Liver (tissue), 9 donors: ENCODE measurements around the gene FAM111A. TPM values are rescaled to one million over a fixed set of nuclear protein-coding genes. Genes with fewer than 3 reads are reported as not detected.

ENCODE experiments used
- DNase-seq: peaks from one replicate; pipeline ENCODE4 v3.0.0-alpha.2; 2017; ENCODE audit warnings: low spot score
- H3K27ac ChIP-seq, 2 donors: one replicate each; pipeline ENCODE4 v1.7.0; 2013; ENCODE audit warnings: inconsistent platforms in 2 of 2, low read length in 2 of 2, control low read depth in 1 of 2, low read depth in 1 of 2, mild to moderate bottlenecking in 1 of 2
- H3K27me3 ChIP-seq, 4 donors: one replicate each; pipeline versions ENCODE4 v1.6.1 to v1.7.0; 2013; ENCODE audit warnings: low read length in 3 of 4, inconsistent platforms in 1 of 4, mild to moderate bottlenecking in 1 of 4, moderate library complexity in 1 of 4; ENCODE audit not compliant: control insufficient read depth in 4 of 4, insufficient read depth in 4 of 4
- H3K36me3 ChIP-seq, 4 donors: one replicate each; pipeline versions ENCODE4 v1.6.1 to v1.7.0; 2013; ENCODE audit warnings: low read length in 3 of 4, mild to moderate bottlenecking in 3 of 4, low read depth in 1 of 4, moderate library complexity in 1 of 4; ENCODE audit not compliant: control insufficient read depth in 4 of 4, insufficient read depth in 3 of 4
- H3K4me1 ChIP-seq, 4 donors: one replicate each; pipeline versions ENCODE4 v1.6.1 to v1.7.0; 2013; ENCODE audit warnings: low read length in 3 of 4, mild to moderate bottlenecking in 3 of 4, moderate library complexity in 1 of 4; ENCODE audit not compliant: control insufficient read depth in 4 of 4, insufficient read depth in 4 of 4
- H3K4me3 ChIP-seq, 3 donors: one replicate each; pipeline versions ENCODE4 v1.6.1 to v1.7.0; 2013; ENCODE audit warnings: low read length in 3 of 3, control low read depth in 1 of 3, low read depth in 1 of 3, mild to moderate bottlenecking in 1 of 3
- H3K9ac ChIP-seq, 2 donors: one replicate each; pipeline ENCODE4 v1.7.0; 2013; ENCODE audit warnings: low read length in 2 of 2, mild to moderate bottlenecking in 2 of 2, moderate library complexity in 2 of 2, control low read depth in 1 of 2, low read depth in 1 of 2
- H3K9me3 ChIP-seq, 4 donors: one replicate each; pipeline versions ENCODE4 v1.6.1 to v1.7.0; 2013; ENCODE audit warnings: low read length in 3 of 4; ENCODE audit not compliant: control insufficient read depth in 4 of 4
- EGR1 ChIP-seq, 2 donors: IDR thresholded peaks; 2 replicates each; pipeline ENCODE4 v1.6.1; 2016 to 2018; ENCODE audit warnings: antibody characterized with exemption in 2 of 2, low read depth in 2 of 2
- FOXA1 ChIP-seq: IDR thresholded peaks from 2 replicates; pipeline ENCODE4 v1.6.1; 2016; ENCODE audit warnings: antibody characterized with exemption
- FOXA2 ChIP-seq: IDR thresholded peaks from 2 replicates; pipeline ENCODE4 v1.6.1; 2016; ENCODE audit warnings: antibody characterized with exemption
- GABPA ChIP-seq, 2 donors: IDR thresholded peaks in 1 of 2; conservative IDR thresholded peaks in 1 of 2; 2 replicates each; pipeline ENCODE4 v1.6.1; 2016; ENCODE audit warnings: antibody characterized with exemption in 2 of 2, mild to moderate bottlenecking in 1 of 2, moderate library complexity in 1 of 2
- HNF4A ChIP-seq, 2 donors: conservative IDR thresholded peaks; 2 replicates each; pipeline ENCODE4 v1.6.1; 2016; ENCODE audit warnings: antibody characterized with exemption in 2 of 2, mild to moderate bottlenecking in 2 of 2
- HNF4G ChIP-seq: IDR thresholded peaks from 2 replicates; pipeline ENCODE4 v1.6.1; 2016; ENCODE audit warnings: antibody characterized with exemption
- JUND ChIP-seq, 2 donors: IDR thresholded peaks; 2 replicates each; pipeline ENCODE4 v1.6.1; 2016; ENCODE audit warnings: antibody characterized with exemption in 2 of 2
- NR2F2 ChIP-seq: IDR thresholded peaks from 2 replicates; pipeline ENCODE4 v1.6.1; 2016; ENCODE audit warnings: antibody characterized with exemption
- RAD21 ChIP-seq, 2 donors: IDR thresholded peaks; 2 replicates each; pipeline ENCODE4 v1.6.1; 2016; ENCODE audit warnings: antibody characterized with exemption in 2 of 2, mild to moderate bottlenecking in 2 of 2
- RXRA ChIP-seq, 2 donors: IDR thresholded peaks; 2 replicates each; pipeline ENCODE4 v1.6.1; 2017 to 2018; ENCODE audit warnings: antibody characterized with exemption in 2 of 2, mild to moderate bottlenecking in 1 of 2
- SP1 ChIP-seq: IDR thresholded peaks from 2 replicates; pipeline ENCODE4 v1.6.1; 2018; ENCODE audit warnings: antibody characterized with exemption, mild to moderate bottlenecking
- TAF1 ChIP-seq: conservative IDR thresholded peaks from 2 replicates; pipeline ENCODE4 v1.6.1; 2016; ENCODE audit warnings: antibody characterized with exemption, mild to moderate bottlenecking
- YY1 ChIP-seq: IDR thresholded peaks from 2 replicates; pipeline ENCODE4 v1.6.1; 2016; ENCODE audit warnings: antibody characterized with exemption, mild to moderate bottlenecking
- WGBS: extraction: QIAGEN DNeasy Blood & Tissue Kit; methylation state at CpG from one replicate; pipeline ENCODE4 v1.1.7; 2013; 5-methylcytosine and 5-hydroxymethylcytosine counted together
- polyA plus RNA-seq, 2 donors: library from polyadenylated mRNA; stranded (reverse) in 1 of 2; unstranded in 1 of 2; fragments of 200-250 nt in 1 of 2; fragments of >200 nt in 1 of 2; fragmentation: Nextera tagmentation in 1 of 2; extraction: Ambion mirVana in 1 of 2; gene quantifications; one replicate each; pipeline versions ENCODE4 v1.2.1 to v1.2.3, GENCODE V29; 2013 to 2015
- total RNA-seq, 2 donors: library from RNA; depleted of rRNA; stranded (reverse); fragments of >200 nt; gene quantifications; one replicate each; pipeline ENCODE4 v1.2.3, GENCODE V29; 2014
- TF ChIP-seq, protein P1 (sequence below): IDR thresholded peaks from 2 replicates; pipeline ENCODE4 v1.6.1; 2016; ENCODE audit warnings: antibody characterized with exemption
- TF ChIP-seq, protein P2 (sequence below): IDR thresholded peaks from 2 replicates; pipeline ENCODE4 v1.6.1; 2016; ENCODE audit warnings: antibody characterized with exemption, mild to moderate bottlenecking
- TF ChIP-seq, protein P3 (sequence below): IDR thresholded peaks from 2 replicates; pipeline ENCODE4 v1.6.1; 2016; ENCODE audit warnings: antibody characterized with exemption
- TF ChIP-seq, protein P4 (sequence below): fragments of 150-350 bp; IDR thresholded peaks from 2 replicates; pipeline ENCODE4 v1.5.1; 2017; ENCODE audit warnings: improper control_type of control experiment, low read depth, low read length; ENCODE audit not compliant: missing input control
- TF ChIP-seq, protein P5 (sequence below): IDR thresholded peaks from 2 replicates; pipeline ENCODE4 v1.6.1; 2016; ENCODE audit warnings: antibody characterized with exemption
- donor health status: healthy.
- donor health status: healthy.
- donor health status: healthy.
- donor health status: healthy.
- donor health status: healthy.

The FAM111A gene
- total and polyA plus RNA-seq, 4 donors = 5.9 to 27.0 (median 14.2) TPM

DNA sequence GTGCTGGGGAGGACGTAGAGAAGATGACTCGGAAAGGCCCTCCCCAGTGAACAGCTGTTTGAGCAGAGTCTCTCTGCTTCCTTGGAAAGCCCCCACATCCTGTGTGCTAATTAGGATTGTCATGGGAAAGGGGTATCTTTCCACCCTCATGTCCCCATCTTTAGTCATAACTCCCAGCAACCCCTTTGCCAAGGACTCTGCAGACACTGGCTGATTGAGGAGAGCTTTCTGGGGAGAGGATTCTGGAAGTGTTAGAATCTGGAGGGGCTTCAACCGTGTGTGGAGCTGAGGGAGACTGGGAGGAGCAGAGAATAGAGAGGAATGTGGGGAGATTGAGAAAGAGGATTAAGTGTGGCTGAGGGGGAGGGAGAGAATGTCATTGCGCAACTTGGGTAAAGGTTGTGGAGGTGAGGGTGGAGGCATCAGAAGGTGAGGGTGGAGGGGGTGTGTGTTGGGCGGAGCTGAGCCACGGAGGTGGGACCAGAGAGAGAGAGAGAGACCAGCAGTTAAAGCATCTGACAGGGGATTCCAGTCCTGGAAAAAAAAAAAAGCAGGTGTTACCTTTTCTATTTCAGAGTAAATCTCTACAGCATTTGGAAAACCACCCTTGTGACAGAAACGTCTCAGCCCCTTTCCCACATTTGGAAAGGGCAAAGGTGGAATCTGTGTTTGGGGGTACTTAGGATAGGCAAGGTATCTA, 31.5 kb downstream of the FAM111A start (continued):
- TF ChIP-seq RAD21 (IDR thresholded peaks at IDR 0.05) (peak in 1 of 2 donors; percentile 32), FOXA2 (no peak), NR2F2 (peak; percentile 32)

DNA sequence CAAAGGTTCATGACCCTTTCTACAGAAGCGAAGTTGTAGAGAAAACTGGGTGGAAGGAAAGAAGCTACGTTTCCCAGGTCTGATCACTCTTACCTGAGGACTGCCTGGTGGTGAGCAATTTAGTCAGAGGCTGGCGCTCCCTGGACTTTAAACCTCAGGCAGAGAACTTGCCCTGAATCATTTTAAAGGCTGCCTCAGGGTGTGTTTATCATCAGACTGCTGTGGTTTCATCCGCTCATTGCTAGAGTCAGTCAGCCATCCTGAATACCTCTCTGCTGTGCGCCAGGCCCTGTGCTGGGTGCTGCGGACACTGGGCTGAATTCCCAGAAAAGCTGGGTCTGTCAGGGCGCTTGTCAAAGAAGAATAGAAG, 32.0 kb downstream of the FAM111A start:
- H3K36me3 ChIP-seq = peaks cover 0 to 5% (median 0%) of the 10 kb centered on the region in 4 donors
- WGBS = 29% methylated on average over 7 of the region's 7 CpGs
- H3K27me3 ChIP-seq = no peaks in the 10 kb centered on the region
- H3K9me3 ChIP-seq = peaks cover 0 to 3% (median 0%) of the 10 kb centered on the region in 4 donors
- H3K27ac ChIP-seq = peak overlapping the region; percentile 90 to 91
- peaks cover 10 to 52% (median 32%) of the 10 kb centered on the region in 4 donors for H3K4me1 ChIP-seq
- DNase-seq = no peak
- H3K9ac ChIP-seq = peak overlapping the region; percentile 51 to 58
- peak overlapping the region; percentile 1 to 53 (median 40) for H3K4me3 ChIP-seq
- TF ChIP-seq NR2F2 (no peak), FOXA1 (no peak), JUND (IDR thresholded peaks at IDR 0.05) (peak in 1 of 2 donors; percentile 11), RAD21 (IDR thresholded peaks at IDR 0.05) (peak in 1 of 2 donors; percentile 4), TAF1 (no peak), HNF4G (peak; percentile 73), GABPA (IDR thresholded peaks at IDR 0.05 in 1 of 2, conservative IDR thresholded peaks at IDR 0.05 in 1 of 2) (no peak), RXRA (IDR thresholded peaks at IDR 0.05) (no peak), FOXA2 (no peak), EGR1 (IDR thresholded peaks at IDR 0.05; ENCODE audit: low read depth in 2 of 2) (no peak), HNF4A (conservative IDR thresholded peaks at IDR 0.05) (peak; percentile 84 to 91), SP1 (peak; percentile 82), YY1 (peak; percentile 54)
- TF ChIP-seq, protein P1, sequence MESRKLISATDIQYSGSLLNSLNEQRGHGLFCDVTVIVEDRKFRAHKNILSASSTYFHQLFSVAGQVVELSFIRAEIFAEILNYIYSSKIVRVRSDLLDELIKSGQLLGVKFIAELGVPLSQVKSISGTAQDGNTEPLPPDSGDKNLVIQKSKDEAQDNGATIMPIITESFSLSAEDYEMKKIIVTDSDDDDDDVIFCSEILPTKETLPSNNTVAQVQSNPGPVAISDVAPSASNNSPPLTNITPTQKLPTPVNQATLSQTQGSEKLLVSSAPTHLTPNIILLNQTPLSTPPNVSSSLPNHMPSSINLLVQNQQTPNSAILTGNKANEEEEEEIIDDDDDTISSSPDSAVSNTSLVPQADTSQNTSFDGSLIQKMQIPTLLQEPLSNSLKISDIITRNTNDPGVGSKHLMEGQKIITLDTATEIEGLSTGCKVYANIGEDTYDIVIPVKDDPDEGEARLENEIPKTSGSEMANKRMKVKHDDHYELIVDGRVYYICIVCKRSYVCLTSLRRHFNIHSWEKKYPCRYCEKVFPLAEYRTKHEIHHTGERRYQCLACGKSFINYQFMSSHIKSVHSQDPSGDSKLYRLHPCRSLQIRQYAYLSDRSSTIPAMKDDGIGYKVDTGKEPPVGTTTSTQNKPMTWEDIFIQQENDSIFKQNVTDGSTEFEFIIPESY = no peak
- TF ChIP-seq, protein P2, sequence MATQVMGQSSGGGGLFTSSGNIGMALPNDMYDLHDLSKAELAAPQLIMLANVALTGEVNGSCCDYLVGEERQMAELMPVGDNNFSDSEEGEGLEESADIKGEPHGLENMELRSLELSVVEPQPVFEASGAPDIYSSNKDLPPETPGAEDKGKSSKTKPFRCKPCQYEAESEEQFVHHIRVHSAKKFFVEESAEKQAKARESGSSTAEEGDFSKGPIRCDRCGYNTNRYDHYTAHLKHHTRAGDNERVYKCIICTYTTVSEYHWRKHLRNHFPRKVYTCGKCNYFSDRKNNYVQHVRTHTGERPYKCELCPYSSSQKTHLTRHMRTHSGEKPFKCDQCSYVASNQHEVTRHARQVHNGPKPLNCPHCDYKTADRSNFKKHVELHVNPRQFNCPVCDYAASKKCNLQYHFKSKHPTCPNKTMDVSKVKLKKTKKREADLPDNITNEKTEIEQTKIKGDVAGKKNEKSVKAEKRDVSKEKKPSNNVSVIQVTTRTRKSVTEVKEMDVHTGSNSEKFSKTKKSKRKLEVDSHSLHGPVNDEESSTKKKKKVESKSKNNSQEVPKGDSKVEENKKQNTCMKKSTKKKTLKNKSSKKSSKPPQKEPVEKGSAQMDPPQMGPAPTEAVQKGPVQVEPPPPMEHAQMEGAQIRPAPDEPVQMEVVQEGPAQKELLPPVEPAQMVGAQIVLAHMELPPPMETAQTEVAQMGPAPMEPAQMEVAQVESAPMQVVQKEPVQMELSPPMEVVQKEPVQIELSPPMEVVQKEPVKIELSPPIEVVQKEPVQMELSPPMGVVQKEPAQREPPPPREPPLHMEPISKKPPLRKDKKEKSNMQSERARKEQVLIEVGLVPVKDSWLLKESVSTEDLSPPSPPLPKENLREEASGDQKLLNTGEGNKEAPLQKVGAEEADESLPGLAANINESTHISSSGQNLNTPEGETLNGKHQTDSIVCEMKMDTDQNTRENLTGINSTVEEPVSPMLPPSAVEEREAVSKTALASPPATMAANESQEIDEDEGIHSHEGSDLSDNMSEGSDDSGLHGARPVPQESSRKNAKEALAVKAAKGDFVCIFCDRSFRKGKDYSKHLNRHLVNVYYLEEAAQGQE = peak; percentile 52
- TF ChIP-seq, protein P3, sequence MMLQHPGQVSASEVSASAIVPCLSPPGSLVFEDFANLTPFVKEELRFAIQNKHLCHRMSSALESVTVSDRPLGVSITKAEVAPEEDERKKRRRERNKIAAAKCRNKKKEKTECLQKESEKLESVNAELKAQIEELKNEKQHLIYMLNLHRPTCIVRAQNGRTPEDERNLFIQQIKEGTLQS = peak; percentile 30
- TF ChIP-seq, protein P4, sequence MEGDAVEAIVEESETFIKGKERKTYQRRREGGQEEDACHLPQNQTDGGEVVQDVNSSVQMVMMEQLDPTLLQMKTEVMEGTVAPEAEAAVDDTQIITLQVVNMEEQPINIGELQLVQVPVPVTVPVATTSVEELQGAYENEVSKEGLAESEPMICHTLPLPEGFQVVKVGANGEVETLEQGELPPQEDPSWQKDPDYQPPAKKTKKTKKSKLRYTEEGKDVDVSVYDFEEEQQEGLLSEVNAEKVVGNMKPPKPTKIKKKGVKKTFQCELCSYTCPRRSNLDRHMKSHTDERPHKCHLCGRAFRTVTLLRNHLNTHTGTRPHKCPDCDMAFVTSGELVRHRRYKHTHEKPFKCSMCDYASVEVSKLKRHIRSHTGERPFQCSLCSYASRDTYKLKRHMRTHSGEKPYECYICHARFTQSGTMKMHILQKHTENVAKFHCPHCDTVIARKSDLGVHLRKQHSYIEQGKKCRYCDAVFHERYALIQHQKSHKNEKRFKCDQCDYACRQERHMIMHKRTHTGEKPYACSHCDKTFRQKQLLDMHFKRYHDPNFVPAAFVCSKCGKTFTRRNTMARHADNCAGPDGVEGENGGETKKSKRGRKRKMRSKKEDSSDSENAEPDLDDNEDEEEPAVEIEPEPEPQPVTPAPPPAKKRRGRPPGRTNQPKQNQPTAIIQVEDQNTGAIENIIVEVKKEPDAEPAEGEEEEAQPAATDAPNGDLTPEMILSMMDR = no peak
- TF ChIP-seq, protein P5, sequence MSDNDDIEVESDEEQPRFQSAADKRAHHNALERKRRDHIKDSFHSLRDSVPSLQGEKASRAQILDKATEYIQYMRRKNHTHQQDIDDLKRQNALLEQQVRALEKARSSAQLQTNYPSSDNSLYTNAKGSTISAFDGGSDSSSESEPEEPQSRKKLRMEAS = no peak
